Measurements from ENCODE around the gene PTPN13.

PTPN13 gene

GRCh38 chr4:86749121-86749520 lies 155.0 kb downstream of the PTPN13 start:
- DNase-seq, result no peak
- Mint-ChIP-seq H3K36me3 (ENCODE audit: low read depth) (no peaks in the 10 kb centered on the region), H3K27ac (no peak overlapping the region), H3K4me3 (no peak overlapping the region), H3K4me1 (ENCODE audit: low read depth) (no peaks in the 10 kb centered on the region), H3K27me3 (peaks cover 2% of the 10 kb centered on the region), H3K9me3 (no peaks in the 10 kb centered on the region)

GRCh38 chr4:86755388-86755787 lies 161.3 kb downstream of the PTPN13 start:
- Mint-ChIP-seq H3K27ac (no peak overlapping the region), H3K9me3 (no peaks in the 10 kb centered on the region), H3K36me3 (ENCODE audit: low read depth) (no peaks in the 10 kb centered on the region), H3K4me3 (no peak overlapping the region), H3K27me3 (no peaks in the 10 kb centered on the region), H3K4me1 (ENCODE audit: low read depth) (no peaks in the 10 kb centered on the region)
- DNase-seq, result no peak

- no peak overlapping the region for H3K27ac Mint-ChIP-seq
- no peaks in the 10 kb centered on the region for H3K27me3 Mint-ChIP-seq
- H3K36me3 Mint-ChIP-seq (ENCODE audit: low read depth), result no peaks in the 10 kb centered on the region
- no peak overlapping the region for H3K4me3 Mint-ChIP-seq
- no peaks in the 10 kb centered on the region for H3K4me1 Mint-ChIP-seq (ENCODE audit: low read depth)
- no peak for DNase-seq
- H3K9me3 Mint-ChIP-seq, result no peaks in the 10 kb centered on the region
Observed at GRCh38 chr4:86757468-86757867, 163.4 kb downstream of the PTPN13 start.

GRCh38 chr4:86759298-86759697 lies 165.2 kb downstream of the PTPN13 start:
- Mint-ChIP-seq H3K27ac (no peak overlapping the region), H3K27me3 (no peaks in the 10 kb centered on the region), H3K9me3 (no peaks in the 10 kb centered on the region), H3K4me1 (ENCODE audit: low read depth) (no peaks in the 10 kb centered on the region), H3K36me3 (ENCODE audit: low read depth) (no peaks in the 10 kb centered on the region), H3K4me3 (no peak overlapping the region)
- DNase-seq, result no peak

GRCh38 chr4:86762649-86763048 lies 168.5 kb downstream of the PTPN13 start:
- no peaks in the 10 kb centered on the region for H3K27me3 Mint-ChIP-seq
- H3K4me3 Mint-ChIP-seq, result no peak overlapping the region
- no peak overlapping the region for H3K27ac Mint-ChIP-seq
- H3K4me1 Mint-ChIP-seq (ENCODE audit: low read depth), result no peaks in the 10 kb centered on the region
- no peak for DNase-seq
- H3K36me3 Mint-ChIP-seq (ENCODE audit: low read depth), result no peaks in the 10 kb centered on the region
- no peaks in the 10 kb centered on the region for H3K9me3 Mint-ChIP-seq

GRCh38 chr4:86769794-86770193 lies 175.7 kb downstream of the PTPN13 start:
- H3K4me1 Mint-ChIP-seq (ENCODE audit: low read depth), result no peaks in the 10 kb centered on the region
- no peaks in the 10 kb centered on the region for H3K36me3 Mint-ChIP-seq (ENCODE audit: low read depth)
- no peak overlapping the region for H3K27ac Mint-ChIP-seq
- DNase-seq, result no peak
- H3K4me3 Mint-ChIP-seq, result no peak overlapping the region
- H3K27me3 Mint-ChIP-seq, result no peaks in the 10 kb centered on the region
- no peaks in the 10 kb centered on the region for H3K9me3 Mint-ChIP-seq

GRCh38 chr4:86771141-86771540 lies 177.0 kb downstream of the PTPN13 start:
- H3K9me3 Mint-ChIP-seq, result no peaks in the 10 kb centered on the region
- no peaks in the 10 kb centered on the region for H3K4me1 Mint-ChIP-seq (ENCODE audit: low read depth)
- peaks cover under 1% of the 10 kb centered on the region for H3K27me3 Mint-ChIP-seq
- no peak overlapping the region for H3K4me3 Mint-ChIP-seq
- DNase-seq, result no peak
- no peak overlapping the region for H3K27ac Mint-ChIP-seq
- no peaks in the 10 kb centered on the region for H3K36me3 Mint-ChIP-seq (ENCODE audit: low read depth)

- H3K36me3 Mint-ChIP-seq (ENCODE audit: low read depth), result no peaks in the 10 kb centered on the region
- peaks cover 4% of the 10 kb centered on the region for H3K27me3 Mint-ChIP-seq
- DNase-seq, result no peak
- H3K9me3 Mint-ChIP-seq, result no peaks in the 10 kb centered on the region
- no peak overlapping the region for H3K27ac Mint-ChIP-seq
- H3K4me3 Mint-ChIP-seq, result no peak overlapping the region
- H3K4me1 Mint-ChIP-seq (ENCODE audit: low read depth), result no peaks in the 10 kb centered on the region
Observed at GRCh38 chr4:86775061-86775460, 180.9 kb downstream of the PTPN13 start.

GRCh38 chr4:86778175-86778574 lies 184.1 kb downstream of the PTPN13 start:
- H3K9me3 Mint-ChIP-seq, result no peaks in the 10 kb centered on the region
- no peak overlapping the region for H3K4me3 Mint-ChIP-seq
- H3K27ac Mint-ChIP-seq, result no peak overlapping the region
- peaks cover 4% of the 10 kb centered on the region for H3K27me3 Mint-ChIP-seq
- no peak for DNase-seq
- no peaks in the 10 kb centered on the region for H3K4me1 Mint-ChIP-seq (ENCODE audit: low read depth)
- H3K36me3 Mint-ChIP-seq (ENCODE audit: low read depth), result no peaks in the 10 kb centered on the region

GRCh38 chr4:86788826-86789225 lies 194.7 kb downstream of the PTPN13 start:
- no peaks in the 10 kb centered on the region for H3K36me3 Mint-ChIP-seq (ENCODE audit: low read depth)
- peaks cover 2% of the 10 kb centered on the region for H3K27me3 Mint-ChIP-seq
- no peak for DNase-seq
- no peaks in the 10 kb centered on the region for H3K4me1 Mint-ChIP-seq (ENCODE audit: low read depth)
- no peak overlapping the region for H3K4me3 Mint-ChIP-seq
- no peaks in the 10 kb centered on the region for H3K9me3 Mint-ChIP-seq
- H3K27ac Mint-ChIP-seq, result no peak overlapping the region

GRCh38 chr4:86791126-86791525 lies 197.0 kb downstream of the PTPN13 start:
- H3K4me3 Mint-ChIP-seq, result no peak overlapping the region
- DNase-seq, result no peak
- H3K36me3 Mint-ChIP-seq (ENCODE audit: low read depth), result no peaks in the 10 kb centered on the region
- H3K27me3 Mint-ChIP-seq, result peaks cover 2% of the 10 kb centered on the region
- no peak overlapping the region for H3K27ac Mint-ChIP-seq
- H3K4me1 Mint-ChIP-seq (ENCODE audit: low read depth), result no peaks in the 10 kb centered on the region
- H3K9me3 Mint-ChIP-seq, result no peaks in the 10 kb centered on the region

- no peaks in the 10 kb centered on the region for H3K27me3 Mint-ChIP-seq
- no peak overlapping the region for H3K4me3 Mint-ChIP-seq
- no peaks in the 10 kb centered on the region for H3K36me3 Mint-ChIP-seq (ENCODE audit: low read depth)
- DNase-seq, result no peak
- no peak overlapping the region for H3K27ac Mint-ChIP-seq
- H3K4me1 Mint-ChIP-seq (ENCODE audit: low read depth), result no peaks in the 10 kb centered on the region
- no peaks in the 10 kb centered on the region for H3K9me3 Mint-ChIP-seq
Observed at GRCh38 chr4:86809809-86810208, 215.7 kb downstream of the PTPN13 start.

GRCh38 chr4:86810847-86811246 lies 216.7 kb downstream of the PTPN13 start:
- Mint-ChIP-seq H3K9me3 (peaks cover 10% of the 10 kb centered on the region), H3K27me3 (no peaks in the 10 kb centered on the region), H3K4me3 (no peak overlapping the region), H3K36me3 (ENCODE audit: low read depth) (no peaks in the 10 kb centered on the region), H3K27ac (no peak overlapping the region), H3K4me1 (ENCODE audit: low read depth) (no peaks in the 10 kb centered on the region)
- DNase-seq, result no peak

- Mint-ChIP-seq H3K27me3 (no peaks in the 10 kb centered on the region), H3K36me3 (ENCODE audit: low read depth) (no peaks in the 10 kb centered on the region), H3K9me3 (peaks cover 15% of the 10 kb centered on the region), H3K4me1 (ENCODE audit: low read depth) (no peaks in the 10 kb centered on the region), H3K27ac (no peak overlapping the region), H3K4me3 (no peak overlapping the region)
- no peak for DNase-seq
Observed at GRCh38 chr4:86815653-86816052, 221.5 kb downstream of the PTPN13 start.

- H3K36me3 Mint-ChIP-seq (ENCODE audit: low read depth), result no peaks in the 10 kb centered on the region
- no peak overlapping the region for H3K4me3 Mint-ChIP-seq
- H3K27ac Mint-ChIP-seq, result no peak overlapping the region
- no peaks in the 10 kb centered on the region for H3K27me3 Mint-ChIP-seq
- peaks cover 15% of the 10 kb centered on the region for H3K9me3 Mint-ChIP-seq
- no peaks in the 10 kb centered on the region for H3K4me1 Mint-ChIP-seq (ENCODE audit: low read depth)
- no peak for DNase-seq
Observed at GRCh38 chr4:86816501-86817273, 222.6 kb downstream of the PTPN13 start.

- Mint-ChIP-seq H3K4me3 (no peak overlapping the region), H3K27me3 (no peaks in the 10 kb centered on the region), H3K27ac (no peak overlapping the region), H3K36me3 (ENCODE audit: low read depth) (no peaks in the 10 kb centered on the region), H3K4me1 (ENCODE audit: low read depth) (no peaks in the 10 kb centered on the region), H3K9me3 (peaks cover 15% of the 10 kb centered on the region)
- no peak for DNase-seq
Observed at GRCh38 chr4:86818211-86818610, 224.1 kb downstream of the PTPN13 start.
